H1 (cell line): ENCODE measurements around the gene SAA2. TPM values are rescaled to one million over a fixed set of nuclear protein-coding genes. Genes with fewer than 3 reads are reported as not detected.

ENCODE experiments used
- PHF8 ChIP-seq: fragments of 200-600 bp; sonication (generic); conservative IDR thresholded peaks from 2 replicates; pipeline ENCODE4 v1.7.1; 2012; ENCODE audit warnings: low read depth, mild to moderate bottlenecking, inconsistent platforms, low read length, moderate library complexity
- polyA plus RNA-seq, 7 experiments: library from polyadenylated mRNA; depleted of rRNA in 3 of 7; stranded (reverse) in 5 of 7; unstranded in 2 of 7; fragments of >200 nt in 5 of 7; fragments of 200-250 nt in 2 of 7; gene quantifications; 1 replicate in 5 of 7; 2 replicates in 1 of 7; 4 replicates in 1 of 7; pipeline versions ENCODE4 v1.2.1 to v1.2.3, GENCODE V29; 2011 to 2013; ENCODE audit warnings: missing spikeins in 2 of 7, mixed read lengths in 2 of 7
- total RNA-seq: library from RNA; stranded (reverse); fragmentation: NEBNext Ultra II Directional; extraction: Animal tissue kit (Norgen Biotek cat#: 25700); gene quantifications from 2 replicates; pipeline ENCODE4 v1.2.1, GENCODE V29; 2021

Gene SAA2
- total and polyA plus RNA-seq, 2 of the 8 experiments (the other 6 are each of a cell fraction or from before 2014, with no cell fraction given), result not detected

- no peak for TF ChIP-seq PHF8
These were observed 16.4 kb upstream of the SAA2 start (continued) for GRCh38 chr11:18264677-18265555.
